HG03280 (cell line): ENCODE measurements around the gene BLZF1.
"Not testable (repeated sequence)": the region's sequence is repeated elsewhere in the genome, so short reads cannot be mapped to it uniquely, and the experiment has no call there.

Experiments used
- ATAC-seq: cut with Tn5 transposase; IDR thresholded peaks from one replicate; pipeline ENCODE4 v1.9.1; 2021; ENCODE audit warnings: mild to moderate bottlenecking, moderate library complexity; ENCODE audit not compliant: unreplicated experiment

The BLZF1 gene

GRCh38 chr1:169360415-169360814, 7.6 kb upstream of the BLZF1 start:
- no peak for ATAC-seq

- no peak for ATAC-seq
These were observed 6.7 kb upstream of the BLZF1 start for GRCh38 chr1:169361281-169361680.

GRCh38 chr1:169363046-169363730, 4.8 kb upstream of the BLZF1 start:
- no peak for ATAC-seq

GRCh38 chr1:169364948-169365347, 3.0 kb upstream of the BLZF1 start:
- no peak for ATAC-seq

GRCh38 chr1:169367096-169367685, 804 bp upstream of the BLZF1 start:
- no peak for ATAC-seq

GRCh38 chr1:169368406-169368769, 393 bp downstream of the BLZF1 start:
- ATAC-seq = no peak

GRCh38 chr1:169371404-169371803, 3.4 kb downstream of the BLZF1 start:
- ATAC-seq = no peak

GRCh38 chr1:169381162-169381561, 13.2 kb downstream of the BLZF1 start:
- no peak for ATAC-seq

GRCh38 chr1:169383449-169383848, 15.5 kb downstream of the BLZF1 start:
- no peak for ATAC-seq

- no peak for ATAC-seq
These were observed 19.4 kb downstream of the BLZF1 start for GRCh38 chr1:169387399-169387798.

GRCh38 chr1:169390303-169390702, 22.3 kb downstream of the BLZF1 start:
- peak; percentile 63 for ATAC-seq

GRCh38 chr1:169392406-169392805, 24.4 kb downstream of the BLZF1 start:
- no peak for ATAC-seq

- ATAC-seq = no peak
These were observed 28.0 kb downstream of the BLZF1 start for GRCh38 chr1:169395955-169396354.

GRCh38 chr1:169402578-169402977, 34.6 kb downstream of the BLZF1 start:
- ATAC-seq = not testable (repeated sequence)

GRCh38 chr1:169408340-169408739, 40.3 kb downstream of the BLZF1 start:
- not testable (repeated sequence) for ATAC-seq

GRCh38 chr1:169414952-169415351, 47.0 kb downstream of the BLZF1 start:
- ATAC-seq = no peak

GRCh38 chr1:169421309-169421708, 53.3 kb downstream of the BLZF1 start:
- no peak for ATAC-seq

GRCh38 chr1:169426174-169426705, 58.2 kb downstream of the BLZF1 start:
- ATAC-seq = no peak

- ATAC-seq = no peak
These were observed 59.2 kb downstream of the BLZF1 start, which contains the start of gene CCDC181 for GRCh38 chr1:169427081-169427641. Gene CCDC181, minus strand, starts transcription at chr1:169427474. Its CDS starts 2,547 bp downstream, at chr1:169424927.
